ENCODE results near the gene GIGYF2.
"Not testable (repeated sequence)": the region's sequence is repeated elsewhere in the genome, so short reads cannot be mapped to it uniquely, and the experiment has no call there.

GRCh38 chr2:232852081-232852480 is 154.9 kb downstream of the GIGYF2 start:
- not testable (repeated sequence) for TF ChIP-seq CTCF (IDR thresholded peaks at IDR 0.05); USF2 (IDR thresholded peaks at IDR 0.05; ENCODE audit: borderline replicate concordance, low read depth, low read length); NFIC (IDR thresholded peaks at IDR 0.05; ENCODE audit: borderline replicate concordance)
